Measurements from ENCODE around the gene PPIL1.

GRCh38 chr6:36897609-36898008, 23.0 kb upstream of the PPIL1 start:
- TF ChIP-seq EZH2 (IDR thresholded peaks at IDR 0.05; ENCODE audit: insufficient read depth, poor library complexity, severe bottlenecking) (no peak), EZH2phosphoT487 (IDR thresholded peaks at IDR 0.05; ENCODE audit: insufficient read depth, low read depth) (no peak)
